Psoas muscle (tissue), 8 donors: ENCODE measurements around the gene LRP5. TPM values are rescaled to one million over a fixed set of nuclear protein-coding genes. Genes with fewer than 3 reads are reported as not detected.

Experiments used
- ATAC-seq, 4 donors: fragments of 200-7000 bp; cut with Tn5 transposase; one replicate each; pipeline ENCODE4 v1.9.1; 2020; ENCODE audit warnings: moderate library complexity in 3 of 4, mild to moderate bottlenecking in 2 of 4
- DNase-seq, 2 donors: peaks; one replicate each; pipeline ENCODE4 v3.0.0-alpha.2; 2020
- H3K27ac ChIP-seq: fragments of 200-600 bp; one replicate; pipeline ENCODE4 v1.8.0; 2022
- H3K27me3 ChIP-seq, 3 donors: fragments of 200-600 bp in 1 of 3; one replicate each; pipeline versions ENCODE4 v1.6.1 to v1.8.0; 2013 to 2022; ENCODE audit warnings: low read length in 2 of 3, mild to moderate bottlenecking in 2 of 3, moderate library complexity in 1 of 3; ENCODE audit not compliant: insufficient read depth in 3 of 3
- H3K36me3 ChIP-seq, 2 donors: fragments of 200-600 bp in 1 of 2; one replicate each; pipeline versions ENCODE4 v1.6.1 to v1.8.0; 2013 to 2022; ENCODE audit warnings: low read depth in 1 of 2, mild to moderate bottlenecking in 1 of 2, moderate library complexity in 1 of 2; ENCODE audit not compliant: insufficient read depth in 1 of 2
- H3K4me1 ChIP-seq: fragments of 200-600 bp; one replicate; pipeline ENCODE4 v1.8.0; 2022
- H3K4me3 ChIP-seq: fragments of 200-600 bp; one replicate; pipeline ENCODE4 v1.8.0; 2022; ENCODE audit warnings: mild to moderate bottlenecking
- H3K9me3 ChIP-seq: fragments of 200-600 bp; one replicate; pipeline ENCODE4 v1.8.0; 2022
- CTCF ChIP-seq: fragments of 200-600 bp; IDR thresholded peaks from one replicate; pipeline ENCODE4 v1.8.0; 2022; ENCODE audit warnings: antibody characterized with exemption
- WGBS, 3 donors: extraction: QIAGEN DNeasy Blood & Tissue Kit; methylation state at CpG; one replicate each; pipeline versions ENCODE4 v1.1.6 to v1.1.7; 2013; 5-methylcytosine and 5-hydroxymethylcytosine counted together
- intact Hi-C, 2 donors: fragments of 100-400 bp; cut with DNase I; formaldehyde crosslinking; loops; one replicate each; pipeline versions ENCODE4 v1.11.0 to v1.14.2; 2022
- polyA plus RNA-seq, 3 donors: library from polyadenylated mRNA; stranded (reverse); fragments of 200-250 nt; gene quantifications; one replicate each; pipeline ENCODE4 v1.2.3, GENCODE V29; 2013
- total RNA-seq, 4 donors: library from RNA; stranded (reverse); fragmentation: NEBNext Ultra II Directional in 2 of 4; extraction: Animal tissue kit (Norgen Biotek cat#: 25700) in 2 of 4; gene quantifications; one replicate each; pipeline versions ENCODE4 v1.2.1 to v1.2.4, GENCODE V29; 2021 to 2023
- donor health status: healthy with polysubstance abuse.
- donor health status: DM: no; HTN: no; CAD: no; lungs with moderate emphysema.
- donor health status: Bipolar disorder and iron deficiency.
- donor health status: healthy.
- donor health status: DM: yes; HTN: yes; CAD: no.
- donor health status: DM: no; HTN: no; CAD: no.
- donor health status: DM: no; HTN: no; CAD: no.
- donor health status: DM: yes; HTN: yes; CAD: no.

The LRP5 gene
- total and polyA plus RNA-seq, 7 donors = 5.3 to 19.2 (median 16.7) TPM

DNA sequence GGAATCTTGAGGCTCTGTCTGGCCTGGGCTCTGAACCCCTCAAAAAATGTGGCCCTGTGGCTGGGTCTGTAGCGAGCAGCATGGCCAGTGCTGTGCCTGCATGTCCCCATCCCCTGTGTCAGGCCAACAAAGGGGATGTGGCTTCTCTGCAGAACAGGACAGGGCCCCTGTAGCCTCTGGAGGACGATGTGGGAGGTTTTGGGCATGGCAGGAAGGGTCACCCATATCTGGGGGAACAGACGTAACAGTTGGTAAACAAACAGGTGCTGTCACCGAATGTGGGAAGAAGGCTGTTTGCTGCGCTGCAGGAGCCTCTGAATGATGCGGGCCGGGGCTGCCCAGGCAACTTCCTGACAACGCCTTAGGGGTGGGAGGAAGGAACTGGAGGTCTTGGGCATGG, 35.0 kb downstream of the LRP5 start:
- ATAC-seq (no peak), DNase-seq (no peak)
- H3K27me3 ChIP-seq = no peaks in the 10 kb centered on the region
- WGBS, 3 donors = 84 to 91% (median 85%) methylated on average over 8 of the region's 8 CpGs
- peaks cover 18% of the 10 kb centered on the region for H3K4me1 ChIP-seq
- H3K27ac ChIP-seq = no peak overlapping the region
- no peak for TF ChIP-seq CTCF
- H3K36me3 ChIP-seq = no peaks in the 10 kb centered on the region
- intact Hi-C loops = no loop called here
- H3K4me3 ChIP-seq = no peak overlapping the region
- H3K9me3 ChIP-seq = no peaks in the 10 kb centered on the region

GRCh38 chr11:68347841-68348240, 35.5 kb downstream of the LRP5 start:
- DNase-seq = no peak
- Histone ChIP-seq H3K4me3 (no peak overlapping the region), H3K27ac (no peak overlapping the region), H3K9me3 (no peaks in the 10 kb centered on the region), H3K27me3 (no peaks in the 10 kb centered on the region), H3K36me3 (no peaks in the 10 kb centered on the region), H3K4me1 (peaks cover 13% of the 10 kb centered on the region)
- intact Hi-C loops = no loop called here
- WGBS, 3 donors = 96 to 97% (median 97%) methylated on average over 32 of the region's 32 CpGs
- ATAC-seq = no peak
- TF ChIP-seq CTCF = no peak

DNA sequence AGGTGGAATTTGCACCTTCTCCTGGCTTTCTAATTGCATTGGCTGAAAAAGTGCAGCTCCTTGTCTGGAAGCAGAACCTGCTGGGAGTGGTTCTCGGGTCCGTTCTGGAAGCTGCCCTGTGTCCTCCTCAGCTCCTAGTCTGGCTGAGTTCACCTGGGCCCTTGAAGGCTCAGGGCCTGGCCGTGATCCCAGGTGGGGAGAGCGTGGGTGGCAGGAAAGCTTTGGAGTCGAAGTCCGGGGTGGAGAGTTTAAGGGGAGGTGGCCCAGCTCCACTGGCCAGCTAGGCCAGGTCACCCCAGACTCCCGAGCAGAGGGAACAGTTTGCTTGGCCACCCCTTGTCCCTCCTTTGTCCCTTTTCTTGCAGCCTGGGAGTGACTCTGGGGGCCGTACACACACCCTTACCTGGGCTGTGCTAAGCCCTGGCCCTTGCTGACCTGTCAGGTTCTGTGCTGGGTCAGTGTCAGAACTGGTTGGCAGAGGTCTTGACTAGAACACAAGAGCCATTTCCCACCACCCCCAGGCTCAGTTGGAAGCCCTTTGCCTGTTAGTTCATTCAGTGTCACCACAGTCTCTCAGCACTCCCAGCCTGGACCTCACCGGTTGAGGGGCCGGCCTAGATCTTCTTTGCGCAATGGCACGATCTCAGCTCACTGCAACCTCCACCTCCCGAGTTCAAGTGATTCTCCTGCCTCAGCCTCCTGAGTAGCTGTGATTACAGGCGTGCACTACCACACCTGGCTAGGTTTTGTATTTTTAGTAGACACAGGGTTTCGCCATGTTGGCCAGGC, 37.3 kb downstream of the LRP5 start:
- intact Hi-C loops = no loop called here
- no peaks in the 10 kb centered on the region for H3K36me3 ChIP-seq
- no peak for DNase-seq
- no peak overlapping the region for H3K27ac ChIP-seq
- no peak for ATAC-seq
- peaks cover 23% of the 10 kb centered on the region for H3K4me1 ChIP-seq
- H3K4me3 ChIP-seq = no peak overlapping the region
- no peaks in the 10 kb centered on the region for H3K9me3 ChIP-seq
- H3K27me3 ChIP-seq = no peaks in the 10 kb centered on the region
- 91 to 94% (median 93%) methylated on average over 15 of the region's 15 CpGs for WGBS, 3 donors
- no peak for TF ChIP-seq CTCF

DNA sequence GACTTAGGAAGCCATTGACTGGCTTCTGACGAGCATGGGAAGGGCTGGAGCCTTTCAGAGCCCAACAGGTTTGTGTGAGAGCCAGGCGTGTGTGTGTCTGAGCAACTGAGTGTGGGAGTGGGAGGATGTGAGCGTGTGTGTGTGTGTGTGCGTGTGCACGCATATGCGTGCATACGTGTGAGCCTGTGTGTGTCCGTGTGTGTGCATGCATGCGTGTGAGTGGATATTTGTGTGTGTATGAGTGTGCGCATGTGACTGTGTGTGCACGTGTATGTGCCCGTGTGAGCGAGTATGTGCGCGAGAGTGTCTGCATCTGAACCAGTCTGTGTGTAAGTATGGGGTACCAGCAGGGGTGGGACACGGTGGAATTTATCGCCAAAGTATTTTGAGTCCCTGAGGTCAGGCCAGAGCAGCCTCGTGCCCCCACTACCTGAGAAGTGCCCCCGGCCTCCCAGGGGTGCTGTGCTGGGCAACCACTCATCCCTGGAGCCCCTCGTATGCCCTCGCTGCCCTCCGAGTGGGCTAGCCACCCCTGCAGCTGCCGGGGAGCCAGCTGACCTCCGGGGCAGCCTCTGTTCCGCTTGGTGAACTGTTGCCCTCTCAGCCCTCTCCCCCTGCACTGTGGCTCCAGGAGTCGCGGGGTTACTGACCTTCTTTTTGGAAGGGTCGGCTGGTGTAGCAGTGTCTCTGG, 38.5 kb downstream of the LRP5 start:
- H3K4me1 ChIP-seq = peaks cover 30% of the 10 kb centered on the region
- ATAC-seq = no peak
- H3K4me3 ChIP-seq = no peak overlapping the region
- WGBS, 3 donors = 90% methylated on average over 28 of the region's 28 CpGs
- no peaks in the 10 kb centered on the region for H3K9me3 ChIP-seq
- intact Hi-C loops = no loop called here
- DNase-seq = no peak
- H3K27ac ChIP-seq = no peak overlapping the region
- no peaks in the 10 kb centered on the region for H3K36me3 ChIP-seq
- no peaks in the 10 kb centered on the region for H3K27me3 ChIP-seq
- no peak for TF ChIP-seq CTCF
